B cell (primary cell): ENCODE data around the gene KRT74.

Experiments
- CTCF ChIP-seq: fragments of 200-600 bp; IDR thresholded peaks from one replicate; pipeline ENCODE4 v1.8.0; 2022; ENCODE audit warnings: antibody characterized with exemption, mild to moderate bottlenecking
- EZH2 ChIP-seq: IDR thresholded peaks from 2 replicates; pipeline ENCODE4 v1.6.1; 2012; ENCODE audit warnings: borderline replicate concordance, low read depth, mild to moderate bottlenecking, moderate library complexity, low read length; ENCODE audit not compliant: insufficient read depth, poor library complexity, severe bottlenecking

- TF ChIP-seq CTCF = no peak
- no peak for TF ChIP-seq EZH2
Observed at GRCh38 chr12:52541709-52542108, 31.9 kb downstream of the KRT74 start.
